ENCODE measurements around the gene PATJ.
A peak's percentile ranks its signal among the peaks of the same experiment; 100 is the strongest.

The PATJ gene

DNA sequence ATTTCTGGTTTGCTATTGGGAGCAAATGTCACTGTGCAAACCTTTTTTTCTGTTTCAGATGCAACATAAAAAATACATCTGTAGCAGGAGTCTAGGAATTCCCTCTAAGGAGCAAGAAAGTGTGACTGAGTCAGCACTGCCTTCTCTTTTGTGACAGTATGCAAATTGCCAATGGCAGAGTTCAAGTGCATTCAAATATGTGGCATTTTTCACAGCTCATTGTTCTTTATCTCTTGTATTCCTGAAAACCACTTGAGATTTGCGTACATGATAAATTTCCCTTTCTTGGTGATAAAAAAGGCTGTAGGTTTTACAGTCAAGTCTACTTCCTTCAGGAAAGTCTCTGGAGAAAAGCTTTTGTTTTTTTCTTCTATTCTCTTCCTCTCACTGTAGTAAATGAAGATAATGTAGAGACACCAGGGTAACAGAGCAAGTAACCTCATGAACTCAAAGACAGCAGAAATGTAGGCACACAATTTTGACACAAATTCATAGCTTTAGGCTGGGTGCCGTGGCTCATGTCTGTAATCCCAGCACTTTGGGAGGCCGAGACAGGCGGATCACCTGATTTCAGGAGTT is 322.6 kb downstream of the PATJ start:
- DNase-seq, result no peak

- no peak for DNase-seq
Observed at GRCh38 chr1:62066713-62067112, 324.4 kb downstream of the PATJ start.

DNA sequence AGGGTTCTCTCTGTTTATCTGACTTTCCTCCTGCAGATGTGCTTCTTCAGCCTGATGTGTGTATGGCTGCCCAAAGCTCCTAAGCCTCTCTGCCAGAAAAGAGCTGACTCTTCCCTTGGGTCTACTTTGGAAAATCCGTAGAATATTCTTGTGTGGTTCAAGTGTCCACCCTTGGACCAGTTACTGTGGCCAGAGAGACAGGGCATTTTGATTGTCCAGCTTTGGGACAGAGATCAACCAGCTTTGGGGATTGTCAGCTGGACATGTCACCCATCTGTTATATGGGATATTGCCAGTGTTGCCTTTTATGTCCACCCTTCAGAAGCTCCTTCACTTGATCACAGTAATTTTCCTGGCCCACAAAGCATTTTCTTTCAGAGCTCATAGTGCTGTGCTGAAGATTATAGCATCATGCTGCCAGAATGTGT is 326.1 kb downstream of the PATJ start:
- DNase-seq, result no peak

DNA sequence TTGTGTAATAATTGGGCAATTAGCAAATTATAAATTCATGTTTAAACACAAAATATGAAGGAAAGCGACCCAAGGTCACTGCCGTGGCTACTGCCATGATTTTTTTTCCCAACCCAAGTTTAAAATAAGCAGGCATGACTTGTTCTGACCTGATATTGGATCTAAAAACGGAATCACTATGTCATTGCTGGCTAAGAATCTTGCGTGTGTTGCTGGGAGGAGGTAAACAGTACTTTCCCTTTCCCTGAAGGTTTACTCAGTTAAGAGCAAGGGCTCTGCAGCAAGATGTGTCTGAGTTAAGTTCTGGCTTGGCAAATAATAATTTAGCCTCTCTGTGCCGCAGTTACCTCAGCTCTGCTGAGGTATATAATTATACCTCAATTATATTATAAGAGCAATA is 326.7 kb downstream of the PATJ start:
- peak; percentile 46 for DNase-seq

GRCh38 chr1:62070384-62071011 is 328.2 kb downstream of the PATJ start:
- peak; percentile 3 for DNase-seq

GRCh38 chr1:62071695-62072094 is 329.4 kb downstream of the PATJ start:
- no peak for DNase-seq

DNA sequence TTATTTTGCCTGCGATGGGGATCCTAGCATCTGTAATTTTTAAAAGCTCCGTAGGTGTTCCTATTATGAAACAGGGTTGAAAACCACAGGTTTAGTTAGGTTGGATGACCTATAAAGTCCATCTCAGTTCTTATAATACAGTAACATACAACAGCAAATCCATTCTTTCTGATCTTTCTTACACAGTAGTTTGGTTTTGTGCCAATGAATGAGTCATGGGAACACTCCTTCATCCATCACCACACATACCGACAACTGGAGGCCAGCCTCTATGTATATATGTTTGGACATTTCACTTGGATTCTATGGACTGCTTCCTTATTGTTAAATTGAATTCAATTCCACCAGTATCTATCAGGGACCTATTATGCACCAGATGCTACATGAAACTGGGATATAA is 334.0 kb downstream of the PATJ start:
- no peak for DNase-seq

DNA sequence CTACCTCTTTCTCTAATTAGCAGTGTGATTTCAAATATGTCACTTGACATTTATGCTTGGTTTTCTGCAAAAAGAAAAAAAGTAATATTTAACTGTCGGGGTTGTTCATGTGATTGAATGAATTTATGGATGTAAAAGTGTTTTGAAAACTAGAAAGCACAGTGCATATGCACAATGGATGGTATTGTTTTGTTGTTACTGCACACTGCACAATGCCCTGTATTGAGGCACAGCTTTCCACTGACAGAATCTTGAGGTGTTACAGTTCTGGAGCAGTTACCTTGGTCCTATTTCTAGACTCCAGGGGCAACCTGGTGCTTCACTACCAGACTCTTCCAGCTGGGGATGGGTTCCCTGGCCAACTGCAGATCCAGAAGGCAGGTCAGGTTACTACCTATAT is 335.5 kb downstream of the PATJ start:
- no peak for DNase-seq

GRCh38 chr1:62082456-62083363 is 340.4 kb downstream of the PATJ start:
- DNase-seq, result peak; percentile 33

GRCh38 chr1:62084310-62084890 is 342.1 kb downstream of the PATJ start:
- no peak for DNase-seq

GRCh38 chr1:62088439-62088838 is 346.2 kb downstream of the PATJ start:
- DNase-seq, result no peak

DNA sequence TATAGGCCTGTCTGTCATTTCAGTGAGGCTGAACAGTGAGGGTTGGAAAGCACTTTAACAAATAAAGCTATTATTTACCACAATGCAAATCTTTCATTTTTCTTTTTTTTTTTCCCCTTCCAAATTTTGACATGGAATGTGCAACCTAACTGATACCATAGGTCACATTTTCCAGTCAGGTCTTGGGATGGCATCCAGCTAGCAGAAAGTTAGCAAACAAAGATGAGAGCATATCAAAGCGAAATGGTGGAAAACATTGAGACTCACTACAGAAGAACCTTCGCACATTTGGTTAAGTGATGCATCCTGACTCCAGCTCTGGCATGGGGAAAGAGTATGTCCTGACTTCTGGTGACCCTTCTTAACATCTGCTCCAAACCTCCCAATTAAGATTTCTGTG is 347.3 kb downstream of the PATJ start:
- DNase-seq, result no peak

- no peak for DNase-seq
Observed at GRCh38 chr1:62090016-62090415, 347.7 kb downstream of the PATJ start.

DNA sequence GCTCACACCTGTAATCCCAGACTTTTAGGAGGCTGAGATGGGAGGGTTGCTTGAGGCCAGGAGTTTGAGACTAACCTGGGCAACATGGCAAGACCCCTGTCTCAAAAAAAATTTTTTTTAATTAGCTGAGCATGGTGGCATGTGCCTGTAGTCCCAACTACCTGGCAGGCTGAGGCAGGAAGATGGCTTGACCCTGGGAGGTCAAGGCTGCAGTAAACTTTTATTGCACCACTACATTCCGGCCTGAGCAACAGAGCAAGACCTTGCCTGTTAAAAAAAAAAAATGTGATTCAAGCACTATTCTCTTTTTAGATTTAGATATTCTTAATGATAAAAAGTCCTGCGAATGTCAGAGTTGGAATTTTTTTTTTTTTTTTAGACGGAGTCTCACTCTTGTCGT is 349.8 kb downstream of the PATJ start:
- DNase-seq, result no peak

GRCh38 chr1:62093261-62093660 is 351.0 kb downstream of the PATJ start:
- DNase-seq, result no peak

GRCh38 chr1:62097464-62097863 is 355.2 kb downstream of the PATJ start:
- DNase-seq, result no peak

DNA sequence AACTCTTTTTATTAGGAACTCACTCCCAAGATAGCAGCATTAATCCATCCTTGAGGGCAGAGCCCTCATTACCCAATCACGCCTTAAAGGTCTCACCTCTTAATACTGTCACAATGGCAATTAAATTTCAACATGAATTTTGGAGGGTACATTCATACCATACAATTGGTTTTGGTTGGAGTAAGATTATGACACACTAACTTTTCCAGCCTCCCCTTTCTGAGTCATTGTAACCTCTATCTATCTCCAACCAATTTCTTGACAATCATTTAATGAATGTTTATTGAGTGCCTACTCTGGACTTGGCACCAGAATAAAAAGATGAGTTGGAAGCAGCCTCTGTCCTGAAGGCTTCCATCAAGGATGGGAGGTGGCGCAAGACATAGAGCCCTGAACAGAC is 358.2 kb downstream of the PATJ start:
- DNase-seq, result no peak

DNA sequence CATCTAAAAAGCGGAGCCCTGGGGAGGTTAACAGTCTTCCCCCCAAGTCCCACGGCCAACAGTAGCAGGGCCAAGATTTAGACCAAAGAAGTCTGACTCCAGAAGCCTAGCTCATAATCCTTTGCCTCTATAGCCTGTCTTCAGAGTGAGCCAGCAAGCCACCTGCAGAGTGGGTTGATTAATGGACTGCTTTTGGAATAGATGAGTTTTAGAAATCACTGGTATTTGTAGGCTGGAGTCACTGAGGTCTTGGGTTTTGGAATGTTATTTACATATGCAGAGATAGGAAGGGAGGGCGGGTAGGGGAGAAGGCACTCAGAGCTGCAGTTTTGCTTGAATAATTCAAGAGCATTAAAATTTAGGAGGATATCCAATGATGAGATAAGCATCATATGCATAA is 361.6 kb downstream of the PATJ start:
- DNase-seq, result no peak

DNA sequence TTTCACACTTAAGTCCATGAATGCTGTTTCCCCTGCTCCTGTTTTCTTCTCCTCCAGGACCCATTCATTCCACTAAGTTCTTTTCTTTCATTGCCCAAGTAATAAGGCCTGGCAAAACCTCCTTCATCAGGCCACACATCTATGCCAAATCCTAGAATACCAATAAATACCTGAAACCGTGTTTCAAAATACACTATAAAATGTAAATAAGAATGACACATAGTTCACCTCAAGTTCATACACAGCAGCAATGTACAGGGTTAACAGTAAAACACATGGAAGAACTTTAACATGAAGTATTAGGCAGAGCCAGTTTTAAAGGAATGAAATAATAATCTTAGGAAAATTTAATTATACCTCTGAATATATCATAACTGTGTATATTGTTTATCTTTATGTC is 365.6 kb downstream of the PATJ start:
- DNase-seq, result no peak

DNA sequence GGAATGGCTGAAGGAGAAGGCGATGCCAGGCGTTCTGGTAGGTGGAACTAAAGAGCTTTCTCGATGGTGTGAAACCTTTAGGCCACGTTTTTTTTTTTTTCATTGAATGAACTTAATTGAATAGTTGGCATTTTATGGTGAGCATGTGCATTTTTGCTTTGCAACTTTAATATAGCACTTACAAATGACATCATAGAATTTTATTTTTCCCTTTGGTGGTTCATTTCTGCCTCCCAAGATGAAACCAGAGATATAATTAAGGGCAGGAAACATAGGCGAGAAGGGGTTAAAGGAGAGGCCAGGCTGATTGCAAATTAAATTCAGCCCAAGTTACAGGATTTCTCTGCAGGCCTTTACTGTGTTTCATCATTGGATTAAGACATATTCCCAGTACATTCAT is 366.8 kb downstream of the PATJ start:
- no peak for DNase-seq

GRCh38 chr1:62110198-62110817 is 368.0 kb downstream of the PATJ start:
- no peak for DNase-seq

DNA sequence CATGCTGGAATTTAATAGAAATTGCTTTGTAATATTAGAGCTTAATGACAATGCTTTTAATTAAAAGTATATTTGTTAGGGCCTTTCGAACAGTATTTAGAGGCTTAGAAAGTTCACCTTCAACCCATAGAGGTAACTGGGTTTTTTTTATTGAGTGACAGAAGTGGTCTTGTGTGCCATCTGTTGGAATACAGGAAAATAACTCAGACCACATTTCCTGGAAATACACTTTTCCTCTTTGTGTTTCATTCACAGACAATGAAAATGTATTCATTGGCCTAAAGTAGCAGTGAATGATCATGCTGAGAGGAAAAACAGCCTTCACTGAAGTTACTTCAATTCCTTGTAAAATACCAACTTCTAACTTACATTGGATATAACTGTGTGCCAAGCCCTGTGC is 368.8 kb downstream of the PATJ start:
- DNase-seq, result no peak

- no peak for DNase-seq
Observed at GRCh38 chr1:62113507-62113906, 371.2 kb downstream of the PATJ start.

All from NCI-H146 (cell line).